ENCODE measurements around the gene CMSS1. TPM values are rescaled to one million over a fixed set of nuclear protein-coding genes. Genes with fewer than 3 reads are reported as not detected.

CMSS1 gene
- total RNA-seq, 1 experiment from 2014 or later = 98.6 TPM

DNA sequence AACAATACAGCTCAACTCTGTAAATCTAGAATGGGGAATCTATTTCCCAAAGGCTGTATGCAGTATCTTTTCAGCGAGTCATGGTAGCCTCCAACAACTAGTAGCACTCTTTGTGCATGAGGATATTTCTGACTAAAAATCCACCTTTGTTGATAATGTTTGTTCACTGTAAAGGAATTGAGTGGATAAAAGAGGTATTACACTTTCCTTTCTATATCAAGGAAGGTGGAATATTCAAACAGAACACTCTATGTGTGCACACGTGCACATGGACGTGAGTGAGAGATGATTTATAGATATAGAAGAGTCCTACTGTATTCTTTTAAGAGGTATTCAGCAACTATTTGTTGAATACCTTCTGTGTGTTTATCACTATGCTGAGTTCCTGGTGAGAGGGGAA, 68.2 kb downstream of the CMSS1 start:
- H3K9me3 ChIP-seq (ENCODE audit: low read depth, low read length, poor library complexity, severe bottlenecking) = no peaks in the 10 kb centered on the region
- CTCF ChIA-PET = no interaction called here
- no peak overlapping the region for H3K4me3 ChIP-seq (ENCODE audit: low read depth, low read length, poor library complexity, severe bottlenecking)
- DNase-seq (ENCODE audit: low spot score) = no peak
- BruUV-seq (replicated peaks) = no TSS peak
- no peaks in the 10 kb centered on the region for H3K27me3 ChIP-seq (replicated peaks; ENCODE audit: insufficient read depth, low read depth, low read length, poor library complexity)
- no peaks in the 10 kb centered on the region for H3K36me3 ChIP-seq (ENCODE audit: insufficient read depth, low read length, poor library complexity, severe bottlenecking)
- POLR2A ChIA-PET (ENCODE audit: low non-redundant PET) = no interaction called here
- H3K27ac ChIP-seq (ENCODE audit: low read depth, low read length, poor library complexity, severe bottlenecking) = no peak overlapping the region
- intact Hi-C loops (cut with micrococcal nuclease; ENCODE audit: unreplicated experiment) = no loop called here
- TF ChIP-seq, protein P1, sequence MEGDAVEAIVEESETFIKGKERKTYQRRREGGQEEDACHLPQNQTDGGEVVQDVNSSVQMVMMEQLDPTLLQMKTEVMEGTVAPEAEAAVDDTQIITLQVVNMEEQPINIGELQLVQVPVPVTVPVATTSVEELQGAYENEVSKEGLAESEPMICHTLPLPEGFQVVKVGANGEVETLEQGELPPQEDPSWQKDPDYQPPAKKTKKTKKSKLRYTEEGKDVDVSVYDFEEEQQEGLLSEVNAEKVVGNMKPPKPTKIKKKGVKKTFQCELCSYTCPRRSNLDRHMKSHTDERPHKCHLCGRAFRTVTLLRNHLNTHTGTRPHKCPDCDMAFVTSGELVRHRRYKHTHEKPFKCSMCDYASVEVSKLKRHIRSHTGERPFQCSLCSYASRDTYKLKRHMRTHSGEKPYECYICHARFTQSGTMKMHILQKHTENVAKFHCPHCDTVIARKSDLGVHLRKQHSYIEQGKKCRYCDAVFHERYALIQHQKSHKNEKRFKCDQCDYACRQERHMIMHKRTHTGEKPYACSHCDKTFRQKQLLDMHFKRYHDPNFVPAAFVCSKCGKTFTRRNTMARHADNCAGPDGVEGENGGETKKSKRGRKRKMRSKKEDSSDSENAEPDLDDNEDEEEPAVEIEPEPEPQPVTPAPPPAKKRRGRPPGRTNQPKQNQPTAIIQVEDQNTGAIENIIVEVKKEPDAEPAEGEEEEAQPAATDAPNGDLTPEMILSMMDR (conservative IDR thresholded peaks at IDR 0.05; ENCODE audit: low read depth, low read length) = no peak
- TF ChIP-seq EZH2 (IDR thresholded peaks at IDR 0.05; ENCODE audit: borderline replicate concordance, low read depth, low read length, poor library complexity, severe bottlenecking) = no peak
- peaks cover 5% of the 10 kb centered on the region for H3K4me1 ChIP-seq (ENCODE audit: insufficient read depth, low read length, poor library complexity, severe bottlenecking)

GRCh38 chr3:99891610-99892285, 74.1 kb downstream of the CMSS1 start:
- H3K9me3 ChIP-seq (ENCODE audit: low read depth, low read length, poor library complexity, severe bottlenecking) = no peaks in the 10 kb centered on the region
- H3K27me3 ChIP-seq (replicated peaks; ENCODE audit: insufficient read depth, low read depth, low read length, poor library complexity) = no peaks in the 10 kb centered on the region
- no peak for DNase-seq (ENCODE audit: low spot score)
- no peak for TF ChIP-seq EZH2 (IDR thresholded peaks at IDR 0.05; ENCODE audit: borderline replicate concordance, low read depth, low read length, poor library complexity, severe bottlenecking)
- TF ChIP-seq, protein P1 (conservative IDR thresholded peaks at IDR 0.05; ENCODE audit: low read depth, low read length) = no peak
- ChIA-PET POLR2A (ENCODE audit: low non-redundant PET) (no interaction called here), CTCF (no interaction called here)
- H3K36me3 ChIP-seq (ENCODE audit: insufficient read depth, low read length, poor library complexity, severe bottlenecking) = no peaks in the 10 kb centered on the region
- H3K4me3 ChIP-seq (ENCODE audit: low read depth, low read length, poor library complexity, severe bottlenecking) = no peak overlapping the region
- intact Hi-C loops (cut with micrococcal nuclease; ENCODE audit: unreplicated experiment) = no loop called here
- peaks cover 18% of the 10 kb centered on the region for H3K4me1 ChIP-seq (ENCODE audit: insufficient read depth, low read length, poor library complexity, severe bottlenecking)
- H3K27ac ChIP-seq (ENCODE audit: low read depth, low read length, poor library complexity, severe bottlenecking) = no peak overlapping the region
- no TSS peak for BruUV-seq (replicated peaks)

- TF ChIP-seq, protein P1 (conservative IDR thresholded peaks at IDR 0.05; ENCODE audit: low read depth, low read length) = no peak
- TF ChIP-seq EZH2 (IDR thresholded peaks at IDR 0.05; ENCODE audit: borderline replicate concordance, low read depth, low read length, poor library complexity, severe bottlenecking) = no peak
- ChIA-PET CTCF (no interaction called here), POLR2A (ENCODE audit: low non-redundant PET) (no interaction called here)
- DNase-seq (ENCODE audit: low spot score) = no peak
- H3K36me3 ChIP-seq (ENCODE audit: insufficient read depth, low read length, poor library complexity, severe bottlenecking) = no peaks in the 10 kb centered on the region
- H3K4me3 ChIP-seq (ENCODE audit: low read depth, low read length, poor library complexity, severe bottlenecking) = no peak overlapping the region
- no peaks in the 10 kb centered on the region for H3K27me3 ChIP-seq (replicated peaks; ENCODE audit: insufficient read depth, low read depth, low read length, poor library complexity)
- no TSS peak for BruUV-seq (replicated peaks)
- intact Hi-C loops (cut with micrococcal nuclease; ENCODE audit: unreplicated experiment) = no loop called here
- peaks cover 21% of the 10 kb centered on the region for H3K4me1 ChIP-seq (ENCODE audit: insufficient read depth, low read length, poor library complexity, severe bottlenecking)
- no peak overlapping the region for H3K27ac ChIP-seq (ENCODE audit: low read depth, low read length, poor library complexity, severe bottlenecking)
- H3K9me3 ChIP-seq (ENCODE audit: low read depth, low read length, poor library complexity, severe bottlenecking) = no peaks in the 10 kb centered on the region
Measured at GRCh38 chr3:99892332-99892731, 74.7 kb downstream of the CMSS1 start.

Measured in A673 (cell line).